ENCODE data around the gene PRKN.

Gene PRKN

GRCh38 chr6:161641175-161641574 is 1086.4 kb downstream of the PRKN start:
- no peak for TF ChIP-seq CTCF (IDR thresholded peaks at IDR 0.05; ENCODE audit: low read depth, low read length)
- H3K4me3 ChIP-seq (ENCODE audit: low read depth, low read length): no peak overlapping the region

- no peak for TF ChIP-seq CTCF (IDR thresholded peaks at IDR 0.05; ENCODE audit: low read depth, low read length)
- no peak overlapping the region for H3K4me3 ChIP-seq (ENCODE audit: low read depth, low read length)
These were observed 1087.8 kb downstream of the PRKN start for GRCh38 chr6:161639772-161640171.

GRCh38 chr6:161637658-161638057 is 1089.9 kb downstream of the PRKN start:
- H3K4me3 ChIP-seq (ENCODE audit: low read depth, low read length): no peak overlapping the region
- TF ChIP-seq CTCF (IDR thresholded peaks at IDR 0.05; ENCODE audit: low read depth, low read length): no peak

GRCh38 chr6:161636882-161637430 is 1090.6 kb downstream of the PRKN start:
- TF ChIP-seq CTCF (IDR thresholded peaks at IDR 0.05; ENCODE audit: low read depth, low read length): no peak
- H3K4me3 ChIP-seq (ENCODE audit: low read depth, low read length): no peak overlapping the region

GRCh38 chr6:161635975-161636374 is 1091.6 kb downstream of the PRKN start:
- H3K4me3 ChIP-seq (ENCODE audit: low read depth, low read length): no peak overlapping the region
- no peak for TF ChIP-seq CTCF (IDR thresholded peaks at IDR 0.05; ENCODE audit: low read depth, low read length)

GRCh38 chr6:161634916-161635315 is 1092.7 kb downstream of the PRKN start:
- no peak overlapping the region for H3K4me3 ChIP-seq (ENCODE audit: low read depth, low read length)
- no peak for TF ChIP-seq CTCF (IDR thresholded peaks at IDR 0.05; ENCODE audit: low read depth, low read length)

GRCh38 chr6:161631676-161632194 is 1095.8 kb downstream of the PRKN start:
- H3K4me3 ChIP-seq (ENCODE audit: low read depth, low read length): no peak overlapping the region
- no peak for TF ChIP-seq CTCF (IDR thresholded peaks at IDR 0.05; ENCODE audit: low read depth, low read length)

All from WI38 (cell line).